ENCODE data around the gene RNH1.

Gene RNH1

GRCh38 chr11:455566-456147 lies 51.4 kb downstream of the RNH1 start:
- H3K9ac ChIP-seq (ENCODE audit: low read length): no peak overlapping the region
- no peaks in the 10 kb centered on the region for H3K27me3 ChIP-seq (replicated peaks; ENCODE audit: control insufficient read depth, insufficient read depth, low read length)
- no peak for DNase-seq (ENCODE audit: low read depth)
- no peak overlapping the region for H3K4me3 ChIP-seq (ENCODE audit: low read length)
- peaks cover 17% of the 10 kb centered on the region for H3K36me3 ChIP-seq (ENCODE audit: control insufficient read depth, insufficient read depth, low read length, severe bottlenecking)
- H3K4me1 ChIP-seq (ENCODE audit: control insufficient read depth, insufficient read depth, low read length): peaks cover 8% of the 10 kb centered on the region
- H3K9me3 ChIP-seq (ENCODE audit: control insufficient read depth, low read length): no peaks in the 10 kb centered on the region

GRCh38 chr11:454801-455565 lies 52.1 kb downstream of the RNH1 start:
- Histone ChIP-seq H3K4me3 (ENCODE audit: low read length) (no peak overlapping the region), H3K9me3 (ENCODE audit: control insufficient read depth, low read length) (no peaks in the 10 kb centered on the region), H3K4me1 (ENCODE audit: control insufficient read depth, insufficient read depth, low read length) (peaks cover 8% of the 10 kb centered on the region), H3K9ac (ENCODE audit: low read length) (no peak overlapping the region), H3K36me3 (ENCODE audit: control insufficient read depth, insufficient read depth, low read length, severe bottlenecking) (peaks cover 12% of the 10 kb centered on the region), H3K27me3 (replicated peaks; ENCODE audit: control insufficient read depth, insufficient read depth, low read length) (no peaks in the 10 kb centered on the region)
- no peak for DNase-seq (ENCODE audit: low read depth)

GRCh38 chr11:454043-454442 lies 53.0 kb downstream of the RNH1 start:
- Histone ChIP-seq H3K27me3 (replicated peaks; ENCODE audit: control insufficient read depth, insufficient read depth, low read length) (no peaks in the 10 kb centered on the region), H3K4me1 (ENCODE audit: control insufficient read depth, insufficient read depth, low read length) (peaks cover 13% of the 10 kb centered on the region), H3K4me3 (ENCODE audit: low read length) (no peak overlapping the region), H3K9ac (ENCODE audit: low read length) (no peak overlapping the region), H3K9me3 (ENCODE audit: control insufficient read depth, low read length) (no peaks in the 10 kb centered on the region), H3K36me3 (ENCODE audit: control insufficient read depth, insufficient read depth, low read length, severe bottlenecking) (peaks cover 10% of the 10 kb centered on the region)
- DNase-seq (ENCODE audit: low read depth): no peak

- peaks cover 10% of the 10 kb centered on the region for H3K36me3 ChIP-seq (ENCODE audit: control insufficient read depth, insufficient read depth, low read length, severe bottlenecking)
- DNase-seq (ENCODE audit: low read depth): no peak
- H3K9ac ChIP-seq (ENCODE audit: low read length): no peak overlapping the region
- no peaks in the 10 kb centered on the region for H3K27me3 ChIP-seq (replicated peaks; ENCODE audit: control insufficient read depth, insufficient read depth, low read length)
- no peaks in the 10 kb centered on the region for H3K9me3 ChIP-seq (ENCODE audit: control insufficient read depth, low read length)
- no peak overlapping the region for H3K4me3 ChIP-seq (ENCODE audit: low read length)
- H3K4me1 ChIP-seq (ENCODE audit: control insufficient read depth, insufficient read depth, low read length): peaks cover 18% of the 10 kb centered on the region
These were observed 53.5 kb downstream of the RNH1 start for GRCh38 chr11:453564-453963.

GRCh38 chr11:452916-453527 lies 54.0 kb downstream of the RNH1 start:
- peaks cover 10% of the 10 kb centered on the region for H3K36me3 ChIP-seq (ENCODE audit: control insufficient read depth, insufficient read depth, low read length, severe bottlenecking)
- no peaks in the 10 kb centered on the region for H3K27me3 ChIP-seq (replicated peaks; ENCODE audit: control insufficient read depth, insufficient read depth, low read length)
- peaks cover 20% of the 10 kb centered on the region for H3K4me1 ChIP-seq (ENCODE audit: control insufficient read depth, insufficient read depth, low read length)
- H3K9ac ChIP-seq (ENCODE audit: low read length): no peak overlapping the region
- no peak for DNase-seq (ENCODE audit: low read depth)
- H3K9me3 ChIP-seq (ENCODE audit: control insufficient read depth, low read length): no peaks in the 10 kb centered on the region
- no peak overlapping the region for H3K4me3 ChIP-seq (ENCODE audit: low read length)

- peaks cover 20% of the 10 kb centered on the region for H3K4me1 ChIP-seq (ENCODE audit: control insufficient read depth, insufficient read depth, low read length)
- no peaks in the 10 kb centered on the region for H3K27me3 ChIP-seq (replicated peaks; ENCODE audit: control insufficient read depth, insufficient read depth, low read length)
- H3K9ac ChIP-seq (ENCODE audit: low read length): no peak overlapping the region
- H3K9me3 ChIP-seq (ENCODE audit: control insufficient read depth, low read length): no peaks in the 10 kb centered on the region
- peaks cover 10% of the 10 kb centered on the region for H3K36me3 ChIP-seq (ENCODE audit: control insufficient read depth, insufficient read depth, low read length, severe bottlenecking)
- no peak for DNase-seq (ENCODE audit: low read depth)
- no peak overlapping the region for H3K4me3 ChIP-seq (ENCODE audit: low read length)
These were observed 54.8 kb downstream of the RNH1 start for GRCh38 chr11:452203-452744.

GRCh38 chr11:451738-452137 lies 55.3 kb downstream of the RNH1 start:
- Histone ChIP-seq H3K36me3 (ENCODE audit: control insufficient read depth, insufficient read depth, low read length, severe bottlenecking) (peaks cover 10% of the 10 kb centered on the region), H3K4me3 (ENCODE audit: low read length) (peak overlapping the region; percentile 89), H3K9ac (ENCODE audit: low read length) (peak overlapping the region; percentile 95), H3K9me3 (ENCODE audit: control insufficient read depth, low read length) (no peaks in the 10 kb centered on the region), H3K27me3 (replicated peaks; ENCODE audit: control insufficient read depth, insufficient read depth, low read length) (no peaks in the 10 kb centered on the region), H3K4me1 (ENCODE audit: control insufficient read depth, insufficient read depth, low read length) (peaks cover 20% of the 10 kb centered on the region)
- DNase-seq (ENCODE audit: low read depth): no peak

- Histone ChIP-seq H3K4me1 (ENCODE audit: control insufficient read depth, insufficient read depth, low read length) (peaks cover 20% of the 10 kb centered on the region), H3K4me3 (ENCODE audit: low read length) (peak overlapping the region; percentile 89), H3K27me3 (replicated peaks; ENCODE audit: control insufficient read depth, insufficient read depth, low read length) (no peaks in the 10 kb centered on the region), H3K36me3 (ENCODE audit: control insufficient read depth, insufficient read depth, low read length, severe bottlenecking) (peaks cover 10% of the 10 kb centered on the region), H3K9me3 (ENCODE audit: control insufficient read depth, low read length) (no peaks in the 10 kb centered on the region), H3K9ac (ENCODE audit: low read length) (peak overlapping the region; percentile 95)
- DNase-seq (ENCODE audit: low read depth): peak; percentile 78
These were observed 56.1 kb downstream of the RNH1 start for GRCh38 chr11:450809-451451.

- Histone ChIP-seq H3K9me3 (ENCODE audit: control insufficient read depth, low read length) (no peaks in the 10 kb centered on the region), H3K27me3 (replicated peaks; ENCODE audit: control insufficient read depth, insufficient read depth, low read length) (no peaks in the 10 kb centered on the region), H3K36me3 (ENCODE audit: control insufficient read depth, insufficient read depth, low read length, severe bottlenecking) (peaks cover 10% of the 10 kb centered on the region), H3K4me3 (ENCODE audit: low read length) (peak within 1 kb of the TSS; percentile 89), H3K9ac (ENCODE audit: low read length) (peak within 1 kb of the TSS; percentile 95), H3K4me1 (ENCODE audit: control insufficient read depth, insufficient read depth, low read length) (peaks cover 20% of the 10 kb centered on the region)
- DNase-seq (ENCODE audit: low read depth): peak; percentile 99
These were observed 56.9 kb downstream of the RNH1 start, which contains the start of gene PTDSS2 for GRCh38 chr11:449889-450808. Gene PTDSS2, plus strand, starts transcription at chr11:450279. Its CDS starts 177 bp downstream, at chr11:450456.

- peaks cover 3% of the 10 kb centered on the region for H3K36me3 ChIP-seq (ENCODE audit: control insufficient read depth, insufficient read depth, low read length, severe bottlenecking)
- peaks cover 32% of the 10 kb centered on the region for H3K4me1 ChIP-seq (ENCODE audit: control insufficient read depth, insufficient read depth, low read length)
- peak overlapping the region; percentile 95 for H3K9ac ChIP-seq (ENCODE audit: low read length)
- H3K27me3 ChIP-seq (replicated peaks; ENCODE audit: control insufficient read depth, insufficient read depth, low read length): no peaks in the 10 kb centered on the region
- H3K9me3 ChIP-seq (ENCODE audit: control insufficient read depth, low read length): no peaks in the 10 kb centered on the region
- peak overlapping the region; percentile 89 for H3K4me3 ChIP-seq (ENCODE audit: low read length)
- peak; percentile 98 for DNase-seq (ENCODE audit: low read depth)
These were observed 58.9 kb downstream of the RNH1 start for GRCh38 chr11:447923-448731.
